Stimulated activated CD4-positive, alpha-beta T cell treated with anti-CD3 and anti-CD28 coated beads, Interleukin-12 subunit alpha, Interleukin-12 subunit beta, amount 100 ng/mL, for 24 hours (primary cell): Measurements from ENCODE around the gene DDI2.
"Not testable (repeated sequence)": the region's sequence is repeated elsewhere in the genome, so short reads cannot be mapped to it uniquely, and the experiment has no call there.

ENCODE experiments used
- DNase-seq, 2 experiments: peaks; one replicate each; pipeline ENCODE4 v3.0.0-alpha.2; 2020; ENCODE audit warnings: low read depth in 2 of 2

Gene DDI2

DNA sequence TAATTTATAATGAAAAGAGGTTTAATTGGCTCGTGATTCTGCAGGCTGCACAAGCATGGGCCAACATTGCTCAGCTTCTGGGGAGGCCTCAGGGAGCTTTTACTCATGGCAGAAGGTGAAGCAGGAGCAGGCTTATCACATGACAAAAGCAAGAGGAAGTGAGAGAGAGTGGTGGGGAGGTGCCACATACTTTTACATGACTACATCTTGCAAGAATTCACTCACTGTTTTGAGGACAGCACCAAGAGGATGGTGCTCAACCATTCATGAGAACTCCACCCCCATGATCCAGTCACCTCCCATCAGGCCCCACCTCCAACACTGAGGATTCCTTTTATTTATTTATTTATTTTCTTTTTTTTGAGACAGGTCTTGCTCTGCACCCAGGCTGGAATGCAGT is 61.3 kb downstream of the DDI2 start:
- no peak for DNase-seq

DNA sequence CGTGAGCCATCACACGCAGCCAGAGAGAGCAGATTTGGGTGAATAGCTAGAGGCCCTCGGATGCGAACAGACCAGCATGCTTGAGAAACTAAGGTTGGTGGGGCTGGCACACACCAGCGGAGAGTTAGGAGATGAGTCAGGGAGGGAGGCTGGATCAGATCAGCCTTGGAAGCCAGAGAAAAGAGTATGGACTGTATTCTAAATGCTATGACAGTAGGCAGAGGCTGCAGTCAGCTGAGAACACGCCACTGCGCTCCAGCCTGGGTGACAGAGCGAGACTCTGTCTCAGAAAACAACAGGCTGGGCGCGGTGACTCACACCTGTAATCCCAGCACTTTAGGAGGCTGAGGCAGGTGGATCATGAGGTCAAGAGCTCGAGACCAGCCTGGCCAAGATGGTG is 62.9 kb downstream of the DDI2 start:
- DNase-seq = no peak

DNA sequence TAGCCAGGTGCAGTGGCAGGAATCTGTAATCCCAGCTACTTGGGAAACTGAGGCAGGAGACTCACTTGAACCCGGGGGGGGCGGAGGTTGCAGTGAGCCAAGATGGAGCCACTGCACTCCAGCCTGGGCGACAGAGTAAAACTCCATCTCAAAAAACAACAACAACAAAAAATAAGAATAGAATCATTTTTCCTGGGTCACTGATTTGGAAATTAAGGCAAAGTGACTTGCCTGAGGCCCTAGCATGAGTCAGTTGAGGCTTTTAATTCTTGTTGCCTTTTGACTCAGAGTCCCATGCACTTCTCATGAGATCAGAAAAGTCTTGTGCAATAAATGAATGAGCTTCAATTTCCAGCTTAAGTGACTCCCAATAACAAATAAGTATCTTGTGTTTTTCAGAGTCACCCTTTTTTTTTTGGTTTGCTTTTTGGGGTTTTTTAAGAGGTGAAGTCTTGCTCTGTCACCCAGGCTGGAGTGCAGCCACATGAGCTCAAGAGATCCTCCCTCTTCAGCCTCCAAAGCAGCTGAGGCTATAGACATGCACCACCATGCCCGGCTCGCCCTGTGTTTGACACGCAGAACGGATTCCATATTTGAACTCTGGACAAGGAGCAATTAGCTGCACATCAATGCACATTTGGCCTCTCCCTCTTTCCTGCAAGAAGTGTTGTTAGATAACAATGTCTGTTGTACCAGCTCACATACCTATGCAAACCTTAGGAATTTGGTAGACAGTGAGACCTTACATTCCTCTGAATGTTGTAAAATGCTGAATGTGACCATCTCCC is 63.5 kb downstream of the DDI2 start:
- no peak for DNase-seq

GRCh38 chr1:15681349-15682292 is 64.4 kb downstream of the DDI2 start:
- DNase-seq = no peak

DNA sequence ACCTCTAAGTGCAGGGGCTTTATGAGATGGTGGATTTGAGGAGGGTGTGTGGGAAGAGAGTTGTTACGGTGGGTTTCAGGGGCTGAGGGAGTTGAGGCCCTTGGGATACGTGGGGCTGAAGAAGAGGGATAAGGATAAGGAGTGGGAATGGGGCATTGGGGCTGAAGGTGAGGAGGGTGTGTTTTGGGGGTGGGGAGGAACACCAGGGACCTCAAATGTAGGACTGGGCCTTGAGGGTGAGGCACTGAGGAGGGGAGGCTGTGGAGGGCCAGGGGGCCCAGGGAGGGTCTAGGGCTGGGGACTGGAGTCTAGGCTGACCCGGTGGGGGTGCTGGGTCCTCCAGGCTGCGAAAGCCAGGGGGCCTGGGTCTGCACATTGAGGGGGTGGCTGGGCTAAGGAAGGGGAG is 65.7 kb downstream of the DDI2 start:
- no peak for DNase-seq

DNA sequence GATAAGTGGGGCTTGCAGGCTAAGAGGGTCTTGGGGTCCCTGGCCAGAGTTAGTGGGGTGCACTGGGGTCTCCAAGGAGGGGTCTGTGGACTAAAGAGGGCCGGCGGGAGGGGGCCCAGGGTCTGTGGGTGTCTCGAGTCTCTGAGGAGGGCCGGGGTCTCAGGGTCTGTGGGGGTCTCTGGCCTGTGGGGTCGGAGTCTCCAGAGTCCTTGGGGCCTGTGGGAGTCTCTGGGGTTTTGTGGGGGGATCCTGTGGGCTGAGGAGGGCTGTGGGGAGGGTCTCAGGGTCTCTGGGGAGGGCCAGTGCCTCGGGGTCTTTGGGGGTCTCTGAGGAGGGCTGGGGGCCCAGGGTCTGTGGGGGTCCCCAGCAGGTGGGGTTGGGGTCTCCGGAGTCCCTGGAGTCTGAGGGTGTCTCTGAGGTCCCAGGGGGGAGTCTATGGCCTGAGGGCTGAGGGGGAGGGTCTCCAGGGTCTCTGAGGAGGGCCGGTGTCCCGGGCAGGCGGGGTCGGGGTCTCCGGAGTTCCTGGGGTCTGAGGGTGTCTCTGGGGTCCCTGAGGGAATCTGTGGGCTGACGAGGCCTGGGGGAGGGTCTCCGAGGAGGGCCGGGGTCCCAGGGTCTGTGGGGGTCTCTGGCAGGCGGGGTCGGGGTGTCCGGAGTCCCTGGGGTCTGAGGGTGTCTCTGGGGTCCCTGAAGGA is 66.2 kb downstream of the DDI2 start:
- DNase-seq = no peak

GRCh38 chr1:15684042-15684461 is 66.8 kb downstream of the DDI2 start, which contains the start of gene PLEKHM2:
Gene PLEKHM2, plus strand, starts transcription at chr1:15684320. Its CDS starts 239 bp downstream, at chr1:15684559.
- peak in 1 of 2 experiments; percentile 11 for DNase-seq

DNA sequence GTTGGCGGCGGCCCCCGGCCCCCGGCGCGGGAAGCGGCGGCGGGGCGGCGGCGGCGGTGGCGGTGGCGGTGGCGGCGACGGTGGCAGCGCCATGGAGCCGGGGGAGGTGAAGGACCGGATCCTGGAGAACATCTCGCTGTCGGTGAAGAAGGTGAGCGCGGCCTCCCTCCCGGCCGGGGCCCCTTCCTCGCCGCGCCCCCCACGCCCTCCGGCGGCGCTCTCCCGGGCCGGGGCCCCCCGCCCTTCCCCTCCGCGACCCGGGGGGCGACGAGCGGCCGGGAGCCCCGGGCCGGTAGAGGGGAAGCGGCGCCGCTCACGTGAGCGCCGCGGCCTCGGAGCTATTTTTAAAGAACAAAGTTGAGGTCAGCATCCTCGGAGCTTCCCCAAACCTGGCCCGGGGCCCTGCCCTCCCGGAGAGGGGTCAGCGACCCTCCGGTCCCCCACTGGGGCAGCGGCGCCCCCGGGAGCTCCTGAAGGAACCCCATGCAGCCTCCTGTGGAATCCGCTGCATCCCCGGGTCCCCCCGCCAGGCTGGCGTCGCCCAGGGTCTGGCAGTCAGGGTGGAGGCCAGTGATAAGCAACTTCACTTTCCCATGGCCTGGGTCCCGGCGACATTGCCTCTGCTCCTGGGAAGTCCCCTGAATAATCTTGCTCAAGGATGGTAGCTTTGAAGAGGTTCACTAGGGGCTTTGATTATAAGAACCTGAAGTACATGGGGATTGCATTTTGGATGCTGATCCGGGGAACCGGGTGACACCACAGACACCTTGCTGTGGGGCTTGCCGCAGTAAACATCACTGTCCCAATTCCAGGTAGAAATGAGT is 67.4 kb downstream of the DDI2 start:
- DNase-seq = peak in 1 of 2 experiments; percentile 24

GRCh38 chr1:15685820-15686219 is 68.6 kb downstream of the DDI2 start:
- DNase-seq = no peak

DNA sequence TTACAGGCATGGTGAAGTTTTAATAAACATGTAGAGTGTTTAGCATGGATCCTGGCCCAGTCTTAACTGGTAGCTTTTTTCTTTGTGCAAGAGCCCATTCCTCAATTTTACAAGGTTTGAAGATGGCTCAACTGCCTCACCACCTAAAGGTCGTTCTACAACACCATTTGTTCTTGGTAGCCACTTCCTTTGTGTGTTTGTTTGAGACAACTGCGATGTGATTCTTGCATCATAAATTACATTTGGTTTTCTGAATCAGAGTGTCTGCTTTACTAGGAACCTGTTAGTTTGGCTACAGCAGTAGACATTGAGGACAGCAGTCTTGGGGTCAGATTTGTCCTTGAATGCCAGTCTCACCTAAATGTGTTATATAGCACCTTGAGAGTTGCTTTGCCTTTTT is 70.2 kb downstream of the DDI2 start:
- DNase-seq = no peak

GRCh38 chr1:15690317-15690716 is 73.1 kb downstream of the DDI2 start:
- DNase-seq = no peak

- DNase-seq = no peak
Observed at GRCh38 chr1:15691434-15692032, 74.3 kb downstream of the DDI2 start.

GRCh38 chr1:15692121-15692682 is 74.9 kb downstream of the DDI2 start:
- DNase-seq = no peak

DNA sequence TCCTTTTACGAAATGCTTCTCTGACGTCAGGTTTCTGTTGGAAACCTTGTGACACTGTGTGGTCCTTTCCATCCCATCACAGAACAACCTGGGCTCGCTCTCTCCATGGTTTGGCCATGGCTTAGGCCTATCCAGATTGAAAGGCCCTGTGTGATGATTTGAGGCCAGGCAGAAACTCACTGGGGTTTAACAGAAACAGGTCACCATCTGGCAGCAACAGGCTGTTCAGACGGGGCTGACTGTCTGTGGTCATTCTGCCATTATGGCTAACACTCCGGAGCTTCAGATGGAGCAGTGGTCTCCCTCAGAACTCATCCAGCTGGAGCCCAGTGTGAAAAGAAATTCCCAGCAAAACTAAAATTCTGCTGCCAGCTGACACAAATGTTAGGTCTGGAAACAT is 76.1 kb downstream of the DDI2 start:
- DNase-seq = no peak

DNA sequence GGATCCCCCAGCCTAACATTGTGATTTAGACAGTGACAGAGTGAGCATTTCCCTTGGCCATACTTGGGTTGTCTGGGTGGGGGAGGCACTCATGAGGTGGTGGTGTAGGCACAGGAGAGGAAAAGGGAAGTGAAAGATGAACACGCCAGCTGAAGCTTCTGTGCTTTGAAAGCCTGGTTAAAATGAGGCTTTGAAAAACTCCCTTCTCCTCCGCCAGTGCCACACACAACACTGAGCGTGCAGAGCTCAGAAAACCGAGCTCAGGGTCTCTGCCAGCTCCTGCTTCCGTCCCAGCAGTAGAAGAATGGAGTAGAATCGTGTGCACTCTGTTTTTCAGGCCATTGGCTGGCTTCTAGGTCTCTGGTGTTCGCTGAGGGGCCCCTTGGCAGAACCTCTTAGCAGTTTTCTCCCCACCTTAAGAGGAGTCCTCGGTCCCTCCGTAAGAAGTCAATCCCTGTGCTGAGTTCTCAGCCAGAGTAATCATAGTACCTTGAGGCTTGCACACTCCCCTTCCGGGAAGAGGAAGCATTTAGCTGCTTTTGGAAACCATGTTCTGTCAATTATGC is 79.8 kb downstream of the DDI2 start:
- peak in 1 of 2 experiments; percentile 8 for DNase-seq

GRCh38 chr1:15698201-15698600 is 80.9 kb downstream of the DDI2 start:
- no peak for DNase-seq

- not testable (repeated sequence) for DNase-seq
Observed at GRCh38 chr1:15699321-15699720, 82.1 kb downstream of the DDI2 start.

GRCh38 chr1:15700508-15700907 is 83.2 kb downstream of the DDI2 start:
- DNase-seq = no peak

DNA sequence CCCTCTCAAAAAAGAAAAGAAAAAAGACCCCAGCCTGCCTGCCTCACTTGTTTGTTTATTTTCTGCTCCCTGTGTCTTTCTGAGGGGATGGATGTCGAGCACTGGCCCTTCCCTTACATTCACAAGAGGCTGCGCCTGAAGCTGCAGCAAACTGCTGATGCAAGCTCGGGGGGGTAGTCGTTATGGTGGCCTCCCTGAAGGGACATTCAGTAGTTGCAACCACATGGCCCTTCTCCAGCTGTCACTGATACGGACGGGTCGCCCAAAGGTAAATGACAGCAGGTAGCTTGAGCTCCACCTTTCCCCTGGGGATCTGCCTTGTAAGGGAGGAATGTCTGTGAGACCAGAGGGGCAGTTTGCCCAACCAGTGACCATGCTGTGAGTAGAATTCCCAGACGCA is 84.5 kb downstream of the DDI2 start:
- DNase-seq = no peak
